Stomach (tissue), 9 donors: ENCODE data around the gene DCTN2. TPM values are rescaled to one million over a fixed set of nuclear protein-coding genes. Genes with fewer than 3 reads are reported as not detected.

ENCODE experiments used
- DNase-seq, 2 donors: peaks; one replicate each; pipeline versions ENCODE4 v3.0.0 to v3.0.0-alpha.2; 2013 to 2019
- H3K27ac ChIP-seq, 5 donors: fragments of 200-600 bp in 4 of 5; sonication (generic) in 4 of 5; one replicate each; pipeline ENCODE4 v1.5.1; 2013 to 2019; ENCODE audit warnings: mild to moderate bottlenecking in 1 of 5, moderate library complexity in 1 of 5
- H3K27me3 ChIP-seq, 3 donors: fragments of 200-600 bp; sonication (generic); one replicate each; pipeline ENCODE4 v1.5.1; 2017 to 2019; ENCODE audit warnings: mixed run types in 1 of 3
- H3K36me3 ChIP-seq, 4 donors: fragments of 200-600 bp; sonication (generic); 1 replicate in 3 of 4; 2 replicates in 1 of 4; pipeline ENCODE4 v1.5.1; 2016 to 2019
- H3K4me1 ChIP-seq, 4 donors: fragments of 200-600 bp; sonication (generic); one replicate each; pipeline ENCODE4 v1.5.1; 2016 to 2019
- H3K4me3 ChIP-seq, 4 donors: fragments of 200-600 bp; sonication (generic) in 3 of 4; one replicate each; pipeline ENCODE4 v1.5.1; 2016 to 2019; ENCODE audit warnings: mild to moderate bottlenecking in 1 of 4
- H3K9me3 ChIP-seq, 4 donors: fragments of 200-600 bp; sonication (generic); one replicate each; pipeline ENCODE4 v1.5.1; 2016 to 2019
- EP300 ChIP-seq: sonication (generic); formaldehyde crosslinking; IDR thresholded peaks from one replicate; pipeline ENCODE4 v1.6.1; 2017; ENCODE audit warnings: antibody characterized with exemption
- POLR2A ChIP-seq, 4 donors: fragments of 450-650 bp; IDR thresholded peaks; one replicate each; pipeline ENCODE4 v1.6.1; 2016; ENCODE audit warnings: antibody characterized with exemption in 4 of 4, control low read depth in 2 of 4, mild to moderate bottlenecking in 1 of 4, moderate library complexity in 1 of 4
- POLR2AphosphoS5 ChIP-seq, 3 donors: sonication (generic); formaldehyde crosslinking; IDR thresholded peaks; one replicate each; pipeline ENCODE4 v1.6.1; 2016; ENCODE audit warnings: antibody characterized with exemption in 3 of 3
- WGBS, 5 donors: extraction: QIAGEN DNeasy Blood & Tissue Kit in 3 of 5; methylation state at CpG; one replicate each; pipeline versions ENCODE4 v1.1.5 to v1.1.7; 2013 to 2018; 5-methylcytosine and 5-hydroxymethylcytosine counted together
- intact Hi-C: fragments of 100-400 bp; cut with DNase I; formaldehyde crosslinking; loops from one replicate; pipeline ENCODE4 v1.15.1; 2023; ENCODE audit warnings: low total_unique reads
- polyA plus RNA-seq, 3 donors: library from polyadenylated mRNA; stranded (reverse); fragments of 200-250 nt; gene quantifications; one replicate each; pipeline ENCODE4 v1.2.3, GENCODE V29; 2013
- small RNA-seq, 4 donors: library from RNA; depleted of rRNA; stranded (forward); fragments of <200 nt; gene quantifications; one replicate each; pipeline ENCODE3, GENCODE V24; 2016
- total RNA-seq, 5 donors: library from RNA; depleted of rRNA; stranded (reverse); fragments of >200 nt; gene quantifications; one replicate each; pipeline versions ENCODE4 v1.1.0 to v1.2.3, GENCODE V29; 2014 to 2016
- TF ChIP-seq, protein P1 (sequence below), 7 experiments: fragments of 450-650 bp in 4 of 7; fragments of 200-600 bp in 3 of 7; sonication (generic) in 3 of 7; IDR thresholded peaks; one replicate each; pipeline ENCODE4 v1.5.1; 2016 to 2019; ENCODE audit warnings: antibody characterized with exemption in 7 of 7, control low read depth in 2 of 7, mild to moderate bottlenecking in 1 of 7
- donor health status: healthy with polysubstance abuse.
- donor health status: Bipolar disorder and iron deficiency.
- donor health status: healthy.

DCTN2 gene
- total and polyA plus RNA-seq, 8 donors = 28.6 to 177 (median 106) TPM

DNA sequence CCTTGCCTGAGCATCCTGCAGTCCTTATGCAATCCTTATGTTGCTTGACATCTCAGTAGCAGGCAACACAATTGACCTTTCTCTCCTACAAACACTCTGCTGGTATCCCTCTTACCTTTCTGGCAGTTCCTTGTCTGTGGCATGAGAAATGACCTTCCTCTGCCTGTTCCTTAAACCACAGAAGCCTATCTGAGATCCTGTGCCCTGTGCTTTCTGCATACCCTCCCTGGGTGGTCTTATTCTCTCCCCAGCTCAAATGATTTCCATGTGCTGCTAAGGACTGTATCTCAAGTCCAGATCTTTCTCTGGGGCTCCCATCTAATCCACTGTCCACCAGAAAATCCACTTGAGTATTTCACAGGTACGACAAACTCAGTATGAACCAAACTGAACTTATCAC lies 65.3 kb downstream of the DCTN2 start:
- Histone ChIP-seq H3K4me1 (peaks cover 0 to 1% (median under 1%) of the 10 kb centered on the region in 4 donors), H3K27ac (no peak overlapping the region), H3K4me3 (no peak overlapping the region), H3K36me3 (no peaks in the 10 kb centered on the region), H3K27me3 (peaks cover 0 to 50% (median 16%) of the 10 kb centered on the region in 3 donors), H3K9me3 (no peaks in the 10 kb centered on the region)
- 69 to 78% (median 76%) methylated on average over 1 of the region's 1 CpG for WGBS, 5 donors
- no peak for DNase-seq
- intact Hi-C loops = no loop called here
- TF ChIP-seq POLR2A (IDR thresholded peaks at IDR 0.05) = no peak
- TF ChIP-seq, protein P1, sequence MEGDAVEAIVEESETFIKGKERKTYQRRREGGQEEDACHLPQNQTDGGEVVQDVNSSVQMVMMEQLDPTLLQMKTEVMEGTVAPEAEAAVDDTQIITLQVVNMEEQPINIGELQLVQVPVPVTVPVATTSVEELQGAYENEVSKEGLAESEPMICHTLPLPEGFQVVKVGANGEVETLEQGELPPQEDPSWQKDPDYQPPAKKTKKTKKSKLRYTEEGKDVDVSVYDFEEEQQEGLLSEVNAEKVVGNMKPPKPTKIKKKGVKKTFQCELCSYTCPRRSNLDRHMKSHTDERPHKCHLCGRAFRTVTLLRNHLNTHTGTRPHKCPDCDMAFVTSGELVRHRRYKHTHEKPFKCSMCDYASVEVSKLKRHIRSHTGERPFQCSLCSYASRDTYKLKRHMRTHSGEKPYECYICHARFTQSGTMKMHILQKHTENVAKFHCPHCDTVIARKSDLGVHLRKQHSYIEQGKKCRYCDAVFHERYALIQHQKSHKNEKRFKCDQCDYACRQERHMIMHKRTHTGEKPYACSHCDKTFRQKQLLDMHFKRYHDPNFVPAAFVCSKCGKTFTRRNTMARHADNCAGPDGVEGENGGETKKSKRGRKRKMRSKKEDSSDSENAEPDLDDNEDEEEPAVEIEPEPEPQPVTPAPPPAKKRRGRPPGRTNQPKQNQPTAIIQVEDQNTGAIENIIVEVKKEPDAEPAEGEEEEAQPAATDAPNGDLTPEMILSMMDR (IDR thresholded peaks at IDR 0.05) = no peak
- no peak for TF ChIP-seq EP300
- no peak for TF ChIP-seq POLR2AphosphoS5 (IDR thresholded peaks at IDR 0.05)

Small RNA genes within 50 kb of the gene (small RNA-seq; reads per million reads assigned to genes)
- gene MIR616 = 0 to 0.20 (median 0) reads per million in 4 donors

Other genes with a start within 250 kb of the DCTN2 start
- 10 to 100 TPM; 22.8 to 64.3 (median 30.5) TPM for gene R3HDM2, start 116.1 kb downstream of the DCTN2 start, total RNA-seq
- 10 to 100 TPM; 12.4 to 18.6 (median 13.9) TPM for gene R3HDM2, start 116.1 kb downstream of the DCTN2 start, polyA plus RNA-seq
- gene INHBC, start 112.4 kb downstream of the DCTN2 start, total RNA-seq = under 1 TPM in 1 of 5 donors, not detected in 4; 0.37 TPM
- gene INHBC, start 112.4 kb downstream of the DCTN2 start, polyA plus RNA-seq = not detected
- gene INHBE, start 91.9 kb downstream of the DCTN2 start, total RNA-seq = not detected
- not detected for gene INHBE, start 91.9 kb downstream of the DCTN2 start, polyA plus RNA-seq
- gene GLI1, start 87.4 kb downstream of the DCTN2 start, total RNA-seq = 1 to 10 TPM in 1 of 5 donors, under 1 TPM in 4; 0.14 to 4.0 (median 0.58) TPM
- 1 to 10 TPM in 2 of 3 donors, under 1 TPM in 1; 0.53 to 2.7 (median 1.7) TPM for gene GLI1, start 87.4 kb downstream of the DCTN2 start, polyA plus RNA-seq
- gene ARHGAP9, start 67.3 kb downstream of the DCTN2 start, total RNA-seq = 10 to 100 TPM in 1 of 5 donors, 1 to 10 TPM in 3, not detected in 1; 2.3 to 28.1 (median 5.8) TPM
- gene ARHGAP9, start 67.3 kb downstream of the DCTN2 start, polyA plus RNA-seq = 10 to 100 TPM in 1 of 3 donors, 1 to 10 TPM in 2; 5.8 to 11.1 (median 7.5) TPM
- gene MARS1, start 59.1 kb downstream of the DCTN2 start, total RNA-seq = 1,000 to 10,000 TPM in 1 of 5 donors, 100 to 1,000 TPM in 1, 10 to 100 TPM in 3; 37.3 to 1,821 (median 71.6) TPM
- 10 to 100 TPM; 35.1 to 91.2 (median 51.8) TPM for gene MARS1, start 59.1 kb downstream of the DCTN2 start, polyA plus RNA-seq
- 100 to 1,000 TPM in 1 of 5 donors, 10 to 100 TPM in 3, 1 to 10 TPM in 1; 7.5 to 159 (median 36.2) TPM for gene DDIT3, start 26.7 kb downstream of the DCTN2 start, total RNA-seq
- 10 to 100 TPM; 49.7 to 83.4 (median 68.7) TPM for gene DDIT3, start 26.7 kb downstream of the DCTN2 start, polyA plus RNA-seq
- 100 to 1,000 TPM in 1 of 5 donors, 10 to 100 TPM in 3, 1 to 10 TPM in 1; 4.8 to 129 (median 32.2) TPM for gene MBD6, start 24.4 kb downstream of the DCTN2 start, total RNA-seq
- gene MBD6, start 24.4 kb downstream of the DCTN2 start, polyA plus RNA-seq = 10 to 100 TPM; 23.2 to 30.9 (median 28.7) TPM
- 1 to 10 TPM in 4 of 5 donors, not detected in 1; 1.3 to 2.3 (median 1.6) TPM for gene KIF5A, start 2.9 kb upstream of the DCTN2 start, total RNA-seq
- under 1 TPM; 0.19 to 0.40 (median 0.31) TPM for gene KIF5A, start 2.9 kb upstream of the DCTN2 start, polyA plus RNA-seq
- gene PIP4K2C, start 44.0 kb upstream of the DCTN2 start, total RNA-seq = 100 to 1,000 TPM in 1 of 5 donors, 10 to 100 TPM in 4; 15.9 to 116 (median 46.1) TPM
- gene PIP4K2C, start 44.0 kb upstream of the DCTN2 start, polyA plus RNA-seq = 10 to 100 TPM; 14.1 to 39.7 (median 20.1) TPM
- gene DTX3, start 57.6 kb upstream of the DCTN2 start, total RNA-seq = 10 to 100 TPM in 3 of 5 donors, 1 to 10 TPM in 2; 5.2 to 49.6 (median 14.3) TPM
- 10 to 100 TPM; 14.6 to 26.9 (median 17.1) TPM for gene DTX3, start 57.6 kb upstream of the DCTN2 start, polyA plus RNA-seq
- 100 to 1,000 TPM in 1 of 5 donors, 10 to 100 TPM in 4; 18.7 to 220 (median 31.8) TPM for gene ARHGEF25, start 64.2 kb upstream of the DCTN2 start, total RNA-seq
- gene ARHGEF25, start 64.2 kb upstream of the DCTN2 start, polyA plus RNA-seq = 10 to 100 TPM; 22.5 to 48.4 (median 24.8) TPM
- 1 to 10 TPM in 1 of 5 donors, not detected in 4; 1.1 TPM for gene B4GALNT1, start 86.0 kb upstream of the DCTN2 start, total RNA-seq
- gene B4GALNT1, start 86.0 kb upstream of the DCTN2 start, polyA plus RNA-seq = under 1 TPM; 0.31 to 0.75 (median 0.60) TPM
- gene OS9, start 146.9 kb upstream of the DCTN2 start, total RNA-seq = 100 to 1,000 TPM; 135 to 408 (median 192) TPM
- gene OS9, start 146.9 kb upstream of the DCTN2 start, polyA plus RNA-seq = 100 to 1,000 TPM in 2 of 3 donors, 10 to 100 TPM in 1; 85.8 to 171 (median 137) TPM
- gene AGAP2, start 191.6 kb upstream of the DCTN2 start, total RNA-seq = 1 to 10 TPM in 2 of 5 donors, under 1 TPM in 2, not detected in 1; under 0.01 to 5.7 (median 1.5) TPM
- gene AGAP2, start 191.6 kb upstream of the DCTN2 start, polyA plus RNA-seq = under 1 TPM; 0.53 to 0.68 (median 0.61) TPM
- gene TSPAN31, start 197.8 kb upstream of the DCTN2 start, total RNA-seq = 10 to 100 TPM; 10.1 to 46.8 (median 20.4) TPM
- 10 to 100 TPM; 14.7 to 27.5 (median 18.4) TPM for gene TSPAN31, start 197.8 kb upstream of the DCTN2 start, polyA plus RNA-seq
- gene CDK4, start 205.1 kb upstream of the DCTN2 start, total RNA-seq = 100 to 1,000 TPM in 2 of 5 donors, 10 to 100 TPM in 3; 26.3 to 113 (median 39.1) TPM
- 10 to 100 TPM; 43.7 to 70.7 (median 57.3) TPM for gene CDK4, start 205.1 kb upstream of the DCTN2 start, polyA plus RNA-seq
- gene MARCHF9, start 207.9 kb upstream of the DCTN2 start, total RNA-seq = 10 to 100 TPM in 1 of 5 donors, 1 to 10 TPM in 4; 1.0 to 14.7 (median 8.7) TPM
- gene MARCHF9, start 207.9 kb upstream of the DCTN2 start, polyA plus RNA-seq = 10 to 100 TPM in 2 of 3 donors, 1 to 10 TPM in 1; 7.0 to 16.0 (median 14.7) TPM
- gene CYP27B1, start 219.9 kb upstream of the DCTN2 start, total RNA-seq = 1 to 10 TPM in 4 of 5 donors, not detected in 1; 1.0 to 3.1 (median 1.8) TPM
- 1 to 10 TPM in 1 of 3 donors, under 1 TPM in 2; 0.56 to 1.4 (median 0.73) TPM for gene CYP27B1, start 219.9 kb upstream of the DCTN2 start, polyA plus RNA-seq
- gene METTL1, start 224.9 kb upstream of the DCTN2 start, total RNA-seq = 10 to 100 TPM in 3 of 5 donors, 1 to 10 TPM in 2; 4.4 to 37.9 (median 13.2) TPM
- gene METTL1, start 224.9 kb upstream of the DCTN2 start, polyA plus RNA-seq = 10 to 100 TPM; 13.7 to 24.7 (median 20.2) TPM
- gene EEF1AKMT3, start 225.4 kb upstream of the DCTN2 start, total RNA-seq = 10 to 100 TPM in 4 of 5 donors, 1 to 10 TPM in 1; 4.0 to 61.4 (median 16.4) TPM
- gene EEF1AKMT3, start 225.4 kb upstream of the DCTN2 start, polyA plus RNA-seq = 1 to 10 TPM; 3.3 to 5.2 (median 3.5) TPM
- gene TSFM, start 235.6 kb upstream of the DCTN2 start, total RNA-seq = 10 to 100 TPM in 2 of 5 donors, 1 to 10 TPM in 3; 2.3 to 13.8 (median 8.0) TPM
- gene TSFM, start 235.6 kb upstream of the DCTN2 start, polyA plus RNA-seq = 10 to 100 TPM; 32.0 to 39.3 (median 37.0) TPM